Spinal cord (tissue), 10 donors: ENCODE measurements around the gene TBC1D3. TPM values are rescaled to one million over a fixed set of nuclear protein-coding genes. Genes with fewer than 3 reads are reported as not detected.
"Not testable (repeated sequence)": the region's sequence is repeated elsewhere in the genome, so short reads cannot be mapped to it uniquely, and the experiment has no call there.

Source experiments
- DNase-seq, 6 donors: peaks; one replicate each; pipeline versions ENCODE4 v3.0.0 to v3.0.0-alpha.2; 2013 to 2015; ENCODE audit warnings: low spot score in 6 of 6, low read depth in 4 of 6
- H3K27ac ChIP-seq: one replicate; pipeline ENCODE4 v1.5.1; 2013; ENCODE audit warnings: low read depth, low read length, control low read depth
- H3K27me3 ChIP-seq: one replicate; pipeline ENCODE4 v1.6.1; 2013; ENCODE audit warnings: low read length; ENCODE audit not compliant: control insufficient read depth, insufficient read depth
- H3K36me3 ChIP-seq: one replicate; pipeline ENCODE4 v1.6.1; 2013; ENCODE audit warnings: low read length; ENCODE audit not compliant: control insufficient read depth, insufficient read depth
- H3K4me1 ChIP-seq: one replicate; pipeline ENCODE4 v1.6.1; 2013; ENCODE audit warnings: low read length; ENCODE audit not compliant: control insufficient read depth, insufficient read depth
- H3K4me3 ChIP-seq: one replicate; pipeline ENCODE4 v1.5.1; 2013; ENCODE audit warnings: low read depth, low read length, control low read depth
- H3K9me3 ChIP-seq: one replicate; pipeline ENCODE4 v1.6.1; 2013; ENCODE audit warnings: low read length; ENCODE audit not compliant: control insufficient read depth, insufficient read depth
- WGBS: methylation state at CpG from one replicate; pipeline ENCODE4 v1.1.5; 2013; ENCODE audit warnings: missing lambda C conversion rate; ENCODE audit not compliant: insufficient coverage; 5-methylcytosine and 5-hydroxymethylcytosine counted together
- long read RNA-seq, 4 donors: transcript quantifications; one replicate each; lab custom pipeline, GENCODE V29; 2026
- polyA plus RNA-seq, 2 donors: library from polyadenylated mRNA; unstranded; fragments of 120-200 nt; gene quantifications; one replicate each; pipeline ENCODE4 v1.2.1, GENCODE V29; 2013; ENCODE audit not compliant: insufficient read length in 2 of 2
- small RNA-seq: library from RNA; depleted of rRNA; stranded (forward); fragments of <200 nt; gene quantifications from one replicate; pipeline ENCODE3, GENCODE V24; 2014; ENCODE audit warnings: low replicate concordance
- total RNA-seq, 2 donors: library from RNA; depleted of rRNA in 1 of 2; stranded (reverse); fragments of 120-200 nt in 1 of 2; fragments of >200 nt in 1 of 2; gene quantifications; one replicate each; pipeline versions ENCODE4 v1.2.3 to v1.2.4, GENCODE V29; 2013 to 2014
- donor health status: healthy.

The TBC1D3 gene
- not detected for total RNA-seq
- polyA plus RNA-seq, result under 1 TPM in 1 of 2 donors, not detected in 1; 0.24 TPM
- long read RNA-seq, donor 1, result 0 reads
- long read RNA-seq, donor 2, result 0 reads
- long read RNA-seq, donor 3, result 0 reads
- long read RNA-seq, donor 4, result 0 reads

DNA sequence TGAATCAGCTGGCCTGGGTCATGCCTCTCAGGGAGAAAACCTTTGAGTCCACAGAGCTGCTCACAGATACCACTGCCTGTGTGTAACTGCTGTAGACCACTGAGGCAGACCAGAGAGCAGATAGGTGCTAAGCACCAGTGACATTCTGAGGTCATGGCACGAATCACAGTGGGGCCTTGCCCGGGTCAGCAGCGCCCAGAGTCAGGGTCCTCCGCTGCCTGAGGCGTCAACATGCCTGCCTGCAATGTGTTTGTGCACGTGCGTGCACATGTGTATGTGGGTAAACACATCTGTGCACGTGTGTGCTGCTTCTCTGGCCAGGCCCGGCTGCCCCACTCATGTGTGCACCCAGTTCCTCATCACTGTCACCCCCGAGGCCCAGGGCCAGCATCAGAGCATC, at the start of gene TBC1D3:
Gene TBC1D3 (minus strand): TSS at position 101 of the 400 bp plus-strand sequence. CDS start 1,526 bp downstream, outside the sequence.
- not testable (repeated sequence) for H3K36me3 ChIP-seq, H3K4me3 ChIP-seq, H3K27me3 ChIP-seq, H3K9me3 ChIP-seq, DNase-seq, H3K27ac ChIP-seq, H3K4me1 ChIP-seq
- WGBS, result no CpG with 5 or more reads among the region's 10 CpGs

DNA sequence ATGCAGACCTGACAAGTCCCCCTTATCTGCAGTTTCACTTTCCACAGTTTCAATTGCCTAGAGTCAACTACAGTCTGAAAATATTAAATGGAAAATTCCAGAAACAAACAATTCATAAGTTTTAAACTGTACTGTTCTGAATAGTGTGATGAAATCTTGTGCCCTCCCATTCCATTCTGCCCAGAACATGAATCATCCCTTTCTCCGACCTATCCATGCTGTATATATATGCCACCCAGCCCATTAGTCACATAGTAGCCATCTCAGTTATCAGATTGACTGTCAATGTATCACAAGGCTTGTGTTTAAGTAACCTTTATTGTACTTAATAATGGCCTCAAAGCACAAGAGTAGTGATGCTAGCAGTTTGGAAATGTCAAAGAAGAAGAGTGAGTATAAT, 40.4 kb upstream of the TBC1D3 start:
- not testable (repeated sequence) for H3K4me3 ChIP-seq, H3K27ac ChIP-seq, H3K4me1 ChIP-seq, H3K36me3 ChIP-seq, H3K27me3 ChIP-seq, H3K9me3 ChIP-seq, DNase-seq
- no CpG with 5 or more reads among the region's 1 CpG for WGBS

DNA sequence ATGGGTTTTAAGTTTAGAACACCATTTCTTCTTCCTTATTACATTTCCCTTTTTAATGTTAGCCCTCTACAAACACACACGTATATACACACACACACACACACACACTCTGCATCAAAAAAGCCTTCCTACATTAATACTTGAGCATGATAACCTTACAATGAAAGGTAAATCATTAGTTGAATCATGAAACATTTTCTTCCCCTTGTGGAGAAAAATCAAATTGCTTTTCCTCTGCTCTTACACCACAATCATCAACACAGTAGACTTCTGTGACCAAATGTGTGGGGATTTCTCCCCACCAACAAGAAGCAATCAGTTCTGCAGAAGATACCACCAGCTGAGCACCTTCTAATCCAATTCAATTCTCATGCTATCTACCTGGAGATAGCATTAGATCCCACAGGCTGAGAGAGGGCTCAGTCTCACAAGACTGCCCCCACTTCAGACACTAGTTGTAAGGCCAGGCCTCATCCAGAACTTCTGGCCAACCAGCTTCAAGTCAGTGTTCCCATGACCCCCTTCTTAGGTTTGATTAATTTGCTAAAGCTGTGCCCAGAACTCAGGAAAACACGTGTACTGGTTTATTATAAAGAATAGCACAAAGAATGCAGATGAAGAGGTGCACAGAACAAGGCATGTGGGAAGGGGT, 33.6 kb upstream of the TBC1D3 start:
- not testable (repeated sequence) for H3K4me3 ChIP-seq, H3K4me1 ChIP-seq, H3K27ac ChIP-seq, H3K9me3 ChIP-seq, DNase-seq, H3K27me3 ChIP-seq, H3K36me3 ChIP-seq
- WGBS, result no CpG with 5 or more reads among the region's 2 CpGs

DNA sequence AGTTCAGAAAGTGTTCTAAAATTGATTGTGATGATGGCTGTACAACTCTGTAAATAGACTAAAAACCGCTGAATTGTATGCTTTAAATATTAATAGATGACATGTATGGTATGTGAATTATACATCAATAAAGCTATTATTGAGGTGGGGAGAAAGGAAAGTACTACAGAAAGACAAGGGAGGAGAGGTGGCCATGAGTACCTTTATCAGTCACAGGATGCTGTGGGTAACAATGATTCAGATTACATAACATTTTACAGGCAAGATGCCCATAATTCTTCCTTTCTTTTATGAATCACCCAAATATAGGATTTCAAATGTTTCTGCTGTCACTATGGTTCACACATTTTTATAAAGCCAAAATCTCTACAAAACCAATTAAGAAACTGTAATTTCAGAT, 28.5 kb upstream of the TBC1D3 start:
- not testable (repeated sequence) for H3K9me3 ChIP-seq, H3K36me3 ChIP-seq, H3K27ac ChIP-seq, H3K4me1 ChIP-seq, H3K27me3 ChIP-seq, DNase-seq, H3K4me3 ChIP-seq
- WGBS, result no CpG with 5 or more reads among the region's 1 CpG

DNA sequence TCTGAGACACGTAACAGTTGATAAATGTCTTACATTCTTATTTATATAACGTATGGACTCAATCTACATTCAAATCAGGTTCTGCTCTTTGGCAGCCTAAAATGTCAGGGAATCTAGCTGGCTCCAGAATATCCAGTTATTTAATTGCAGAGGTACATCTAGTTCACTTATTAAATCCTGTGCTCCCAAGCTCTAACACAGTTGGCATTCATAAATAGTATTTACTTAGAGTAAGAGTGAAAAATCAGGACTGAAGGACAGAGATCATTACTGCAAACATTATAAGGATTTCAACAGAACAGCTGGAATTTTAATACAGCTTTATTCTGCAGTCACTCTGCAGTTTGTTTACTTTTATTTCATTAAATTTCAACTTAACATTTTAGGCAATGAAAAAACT, 7.9 kb upstream of the TBC1D3 start:
- not testable (repeated sequence) for H3K27ac ChIP-seq, H3K9me3 ChIP-seq
- WGBS, result no CpG with 5 or more reads among the region's 2 CpGs

DNA sequence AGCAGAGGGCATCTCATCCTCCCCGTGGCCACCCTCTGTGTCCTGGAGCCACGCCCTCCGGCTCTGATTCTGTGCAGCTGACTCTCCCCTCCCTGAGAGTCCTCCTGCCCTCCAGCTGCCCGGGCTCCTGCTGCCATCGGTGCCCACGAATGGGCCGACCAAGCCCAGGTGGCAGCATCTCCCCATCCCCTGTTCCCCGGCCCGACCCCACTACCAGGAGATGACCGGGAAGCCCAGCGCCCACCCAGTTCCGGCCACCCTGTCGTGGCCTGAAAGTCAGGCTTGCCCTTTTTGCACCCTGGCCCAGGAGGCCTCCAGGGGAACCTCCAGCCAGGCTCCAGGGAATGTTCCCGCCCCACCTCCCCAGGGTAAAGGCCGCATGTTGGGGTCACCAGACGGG, 57.5 kb downstream of the TBC1D3 start:
- H3K4me1 ChIP-seq, H3K4me3 ChIP-seq, H3K27me3 ChIP-seq, H3K9me3 ChIP-seq, H3K36me3 ChIP-seq, DNase-seq, H3K27ac ChIP-seq: not testable (repeated sequence)
- WGBS, result no CpG with 5 or more reads among the region's 16 CpGs

More for the DNA sequence above, 7.9 kb upstream of the TBC1D3 start:
- not testable (repeated sequence) for H3K4me3 ChIP-seq, H3K4me1 ChIP-seq, H3K36me3 ChIP-seq, DNase-seq, H3K27me3 ChIP-seq

Small RNA genes within 50 kb of the gene (small RNA-seq; reads per million reads assigned to genes)
- gene RF00019 (not detected), gene RNA5SP526 (not detected)

Other genes starting within 250 kb of the TBC1D3 start
- 10 to 100 TPM in 1 of 2 donors, 1 to 10 TPM in 1; 3.3 to 15.9 TPM for gene TBC1D3L, start 203.5 kb downstream of the TBC1D3 start, total RNA-seq
- gene TBC1D3L, start 203.5 kb downstream of the TBC1D3 start, polyA plus RNA-seq, result 10 to 100 TPM; 17.9 to 60.0 TPM
- 1 to 10 TPM in 1 of 2 donors, under 1 TPM in 1; 0.17 to 1.1 TPM for gene TBC1D3D, start 188.6 kb downstream of the TBC1D3 start, total RNA-seq
- gene TBC1D3D, start 188.6 kb downstream of the TBC1D3 start, polyA plus RNA-seq, result 1 to 10 TPM; 3.6 to 4.4 TPM
- gene TBC1D3C, start 123.9 kb downstream of the TBC1D3 start, total RNA-seq, result not detected
- 10 to 100 TPM in 1 of 2 donors, not detected in 1; 11.0 TPM for gene TBC1D3C, start 123.9 kb downstream of the TBC1D3 start, polyA plus RNA-seq
- gene TBC1D3E, start 64.6 kb downstream of the TBC1D3 start, total RNA-seq, result not detected
- not detected for gene TBC1D3E, start 64.6 kb downstream of the TBC1D3 start, polyA plus RNA-seq
- gene MRPL45, start 104.6 kb upstream of the TBC1D3 start, total RNA-seq, result 10 to 100 TPM; 26.8 to 36.3 TPM
- 10 to 100 TPM; 32.3 to 36.4 TPM for gene MRPL45, start 104.6 kb upstream of the TBC1D3 start, polyA plus RNA-seq
- gene GPR179, start 151.4 kb upstream of the TBC1D3 start, total RNA-seq, result 1 to 10 TPM; 1.3 to 3.2 TPM
- gene GPR179, start 151.4 kb upstream of the TBC1D3 start, polyA plus RNA-seq, result 1 to 10 TPM; 6.3 to 7.6 TPM
- gene SOCS7, start 159.3 kb upstream of the TBC1D3 start, total RNA-seq, result 10 to 100 TPM; 22.2 to 24.4 TPM
- gene SOCS7, start 159.3 kb upstream of the TBC1D3 start, polyA plus RNA-seq, result 10 to 100 TPM; 33.1 to 33.4 TPM
- gene ARHGAP23, start 235.9 kb upstream of the TBC1D3 start, total RNA-seq, result 10 to 100 TPM; 49.0 to 52.6 TPM
- 10 to 100 TPM; 68.9 to 88.0 TPM for gene ARHGAP23, start 235.9 kb upstream of the TBC1D3 start, polyA plus RNA-seq